ENCODE results near the gene MYO9B.
"Not testable (repeated sequence)": the region's sequence is repeated elsewhere in the genome, so short reads cannot be mapped to it uniquely, and the experiment has no call there.

Gene MYO9B

DNA sequence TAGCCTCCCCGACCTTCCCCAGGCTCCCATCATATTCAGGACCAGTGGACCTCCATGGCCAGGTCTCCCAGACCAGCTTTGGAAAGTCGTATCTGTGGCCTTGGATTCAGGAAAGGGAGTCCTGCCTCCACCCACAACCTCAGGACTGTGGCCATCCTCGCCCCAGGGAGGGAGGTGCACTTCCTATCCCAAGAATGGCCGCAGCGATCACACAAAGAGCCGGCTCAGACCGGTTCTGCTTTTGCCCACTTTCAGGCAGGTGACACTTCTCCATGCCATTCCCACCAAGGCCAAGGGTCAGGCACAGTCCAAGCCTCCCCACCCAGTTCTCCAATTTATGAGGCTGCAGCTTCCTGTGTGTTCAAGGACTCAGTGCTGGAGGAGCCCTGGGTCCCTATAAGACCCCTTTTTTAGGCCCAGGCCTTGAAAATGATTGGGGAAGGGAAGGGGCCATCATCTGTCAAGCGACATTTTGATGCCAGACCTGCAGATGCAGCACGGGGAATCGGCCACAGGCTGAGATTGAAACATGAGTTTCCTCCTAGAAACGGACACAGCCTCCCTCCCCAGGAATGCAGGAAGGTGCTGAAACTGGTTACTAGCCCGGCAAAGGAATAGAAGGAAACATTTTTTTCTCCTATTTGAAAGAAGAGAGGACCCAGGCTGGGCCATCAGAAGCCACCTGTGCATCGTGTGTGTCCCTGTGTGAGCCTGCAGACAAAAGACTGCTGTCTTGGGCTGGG is 74.0 kb downstream of the MYO9B start:
- DNase-seq (ENCODE audit: low spot score), result no peak

DNA sequence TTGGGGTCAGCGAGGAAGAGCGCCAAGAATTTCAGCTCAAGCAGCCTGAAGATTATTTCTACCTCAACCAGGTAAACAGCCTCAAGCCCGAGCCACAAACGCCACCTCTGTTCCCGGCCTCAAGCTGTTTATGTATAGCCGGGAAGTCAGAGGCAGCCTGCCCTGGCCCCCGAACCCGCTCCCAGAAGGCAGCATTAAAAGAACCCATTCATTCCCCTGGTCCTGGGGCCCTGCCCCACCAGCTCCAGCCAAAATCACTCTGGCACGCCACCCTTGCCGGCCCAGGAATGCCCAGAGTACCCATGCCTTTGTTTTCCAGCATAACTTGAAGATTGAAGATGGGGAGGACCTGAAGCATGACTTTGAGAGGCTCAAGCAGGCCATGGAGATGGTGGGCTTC is 78.4 kb downstream of the MYO9B start:
- no peak for DNase-seq (ENCODE audit: low spot score)

DNA sequence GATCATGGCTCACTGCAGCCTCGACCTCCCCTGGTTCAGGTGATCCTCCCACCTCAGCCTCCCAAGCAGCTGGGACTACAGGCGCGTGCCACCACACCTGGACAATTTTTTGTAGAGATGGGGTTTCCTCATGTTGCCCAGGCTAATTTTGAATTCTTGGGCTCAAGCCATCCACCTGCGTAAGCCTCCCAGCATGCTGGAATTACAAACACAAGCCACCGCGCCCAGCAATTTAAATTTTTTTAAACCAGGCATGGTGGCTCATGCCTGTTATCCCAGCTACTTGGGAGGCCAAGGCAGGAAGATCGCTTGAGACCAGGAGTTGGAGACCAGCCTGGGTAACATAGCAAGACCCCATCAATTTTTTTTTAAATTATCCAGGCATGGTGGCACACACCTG is 79.7 kb downstream of the MYO9B start:
- no peak for DNase-seq (ENCODE audit: low spot score)

DNA sequence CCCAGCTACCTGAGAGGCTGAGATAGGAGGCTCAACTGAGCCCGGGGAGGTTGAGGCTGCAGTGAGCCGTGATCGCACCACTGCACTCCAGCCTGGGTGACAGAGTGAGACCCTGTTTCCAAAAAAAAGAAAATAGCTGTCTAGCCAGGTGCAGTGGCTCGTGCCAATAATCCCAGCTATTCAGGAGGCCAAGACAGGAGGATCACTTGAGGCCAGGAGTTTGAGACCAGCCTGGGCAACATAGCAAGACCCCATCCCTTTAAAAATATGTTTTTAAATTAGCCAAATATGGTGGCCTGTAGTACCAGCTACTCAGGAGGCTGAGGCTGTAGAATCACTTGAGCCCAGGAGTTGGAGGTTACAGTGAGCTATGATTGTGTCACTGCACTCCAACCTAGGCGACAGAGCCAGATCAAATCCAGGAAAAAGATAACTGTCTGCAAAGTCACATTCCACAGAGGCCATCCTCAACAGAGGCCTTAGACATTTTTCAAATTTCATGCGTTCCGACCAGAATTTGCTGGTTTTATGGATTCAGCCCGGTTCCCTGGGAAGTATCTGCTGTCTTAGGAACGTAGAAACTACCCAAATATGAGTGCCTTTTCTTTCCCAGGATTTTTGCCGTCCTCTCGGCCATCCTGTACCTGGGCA is 80.8 kb downstream of the MYO9B start:
- DNase-seq (ENCODE audit: low spot score), result no peak

DNA sequence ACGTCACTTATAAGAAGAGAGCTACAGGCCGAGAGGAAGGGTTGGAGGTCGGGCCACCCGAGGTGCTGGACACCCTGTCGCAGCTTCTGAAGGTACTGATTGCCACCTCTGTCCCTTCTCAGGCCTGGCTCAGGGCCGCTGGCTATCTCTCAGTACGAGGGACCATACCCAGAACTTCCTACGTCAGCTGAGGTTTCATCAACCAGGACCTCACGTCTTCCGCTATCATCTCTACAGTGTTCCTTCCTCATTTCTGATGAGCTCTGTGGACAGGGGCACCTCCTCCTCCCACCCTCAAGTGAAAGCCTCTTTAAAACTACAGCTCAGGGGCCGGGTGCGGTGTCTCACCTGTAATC is 81.3 kb downstream of the MYO9B start:
- DNase-seq (ENCODE audit: low spot score), result no peak

DNA sequence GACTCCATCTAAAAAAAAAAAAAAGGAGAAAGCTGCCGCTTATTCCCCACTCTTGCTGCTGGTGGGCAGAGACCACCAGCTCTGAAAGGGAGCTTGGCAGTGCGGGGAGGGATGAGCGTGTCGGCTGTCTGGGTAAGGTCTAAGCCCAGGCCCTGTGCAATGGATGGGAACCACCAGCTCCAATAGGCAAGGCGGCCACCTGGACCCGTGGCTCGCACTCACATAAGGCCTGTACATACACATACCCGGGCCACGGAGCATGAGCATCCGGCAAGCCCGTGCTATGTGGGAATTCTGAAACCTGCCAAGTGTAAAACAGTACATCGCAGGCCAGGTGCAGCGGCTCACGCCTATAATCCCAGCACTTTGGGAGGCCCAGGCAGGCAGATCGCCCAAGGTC is 83.0 kb downstream of the MYO9B start:
- DNase-seq (ENCODE audit: low spot score), result no peak

DNA sequence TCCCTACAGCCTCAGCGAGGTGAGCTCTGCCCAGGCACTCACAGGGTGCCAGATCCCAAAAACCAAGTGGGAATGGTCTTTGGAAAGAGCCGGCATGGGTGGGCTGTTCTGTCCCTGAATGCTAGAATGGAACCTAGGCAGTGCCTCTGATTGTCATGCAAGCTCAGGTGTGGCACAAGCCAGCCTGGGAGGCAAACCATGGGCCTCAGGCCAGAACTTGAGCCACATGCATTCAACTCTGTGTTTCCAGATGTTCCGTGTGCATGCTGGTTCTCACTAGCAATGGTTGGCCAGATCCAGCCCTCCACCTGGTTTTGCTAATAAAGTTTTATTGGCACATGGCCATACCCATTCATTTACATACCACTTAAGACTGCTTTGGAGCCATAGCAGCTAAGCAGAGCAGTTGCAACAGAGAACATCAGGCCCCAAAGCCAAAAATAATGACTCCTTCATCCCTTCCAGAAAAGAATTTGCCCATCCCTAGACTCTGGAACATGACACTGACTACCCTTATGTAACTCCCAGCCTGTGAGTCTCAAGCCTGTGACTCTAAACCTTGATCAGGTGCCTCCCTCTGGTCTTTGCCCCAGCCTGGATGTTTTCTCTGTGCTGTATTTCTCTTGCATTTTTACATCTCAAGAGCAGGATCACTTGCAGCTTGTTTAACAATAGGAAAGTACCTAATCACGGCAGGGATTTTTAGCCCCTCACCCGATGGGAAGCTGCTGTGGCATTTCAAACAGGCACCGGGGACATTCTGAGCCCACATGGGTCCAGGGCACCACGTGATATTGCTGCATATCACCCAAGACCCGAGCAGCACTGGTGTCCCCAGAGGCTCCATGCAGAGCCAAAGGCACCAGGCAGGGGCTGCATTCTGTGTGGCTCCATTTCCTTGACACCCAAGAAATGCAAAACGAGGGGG is 84.2 kb downstream of the MYO9B start:
- no peak for DNase-seq (ENCODE audit: low spot score)

DNA sequence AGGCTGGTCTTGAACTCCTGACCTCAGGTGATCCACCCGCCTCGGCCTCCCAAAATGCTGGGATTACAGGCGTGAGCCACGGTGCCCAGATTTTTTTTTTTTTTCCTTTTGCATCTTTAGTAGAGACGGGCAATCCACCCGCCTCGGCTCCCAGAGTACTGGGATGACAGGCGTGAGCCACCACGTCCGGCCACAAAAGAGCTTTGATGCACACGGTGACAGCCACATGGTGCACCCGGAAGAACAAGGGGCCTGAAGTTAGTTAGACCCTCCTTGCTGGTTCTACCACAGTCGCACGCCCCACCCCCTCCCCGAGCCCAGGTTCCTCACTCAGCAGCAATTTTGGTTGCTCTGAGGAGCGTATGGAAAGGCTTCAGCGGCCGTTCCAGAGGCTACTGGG is 85.3 kb downstream of the MYO9B start:
- no peak for DNase-seq (ENCODE audit: low spot score)

DNA sequence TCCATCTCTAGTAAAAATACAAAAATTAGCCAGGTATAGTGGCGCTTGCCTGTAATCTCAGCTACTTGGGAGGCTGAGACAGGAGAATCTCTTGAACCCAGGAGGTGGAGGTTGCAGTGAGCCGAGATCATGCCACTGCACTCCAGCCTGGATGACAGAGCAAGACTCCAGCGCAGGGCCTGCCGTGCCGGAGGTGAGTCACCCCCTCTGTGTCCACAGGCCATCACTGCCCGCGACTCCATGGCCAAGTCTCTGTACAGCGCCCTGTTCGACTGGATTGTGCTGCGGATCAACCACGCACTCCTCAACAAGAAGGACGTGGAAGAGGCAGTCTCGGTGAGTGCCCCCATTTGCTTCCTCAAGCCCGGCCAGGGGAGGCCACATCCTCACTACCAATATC is 86.6 kb downstream of the MYO9B start:
- DNase-seq (ENCODE audit: low spot score), result not testable (repeated sequence)

DNA sequence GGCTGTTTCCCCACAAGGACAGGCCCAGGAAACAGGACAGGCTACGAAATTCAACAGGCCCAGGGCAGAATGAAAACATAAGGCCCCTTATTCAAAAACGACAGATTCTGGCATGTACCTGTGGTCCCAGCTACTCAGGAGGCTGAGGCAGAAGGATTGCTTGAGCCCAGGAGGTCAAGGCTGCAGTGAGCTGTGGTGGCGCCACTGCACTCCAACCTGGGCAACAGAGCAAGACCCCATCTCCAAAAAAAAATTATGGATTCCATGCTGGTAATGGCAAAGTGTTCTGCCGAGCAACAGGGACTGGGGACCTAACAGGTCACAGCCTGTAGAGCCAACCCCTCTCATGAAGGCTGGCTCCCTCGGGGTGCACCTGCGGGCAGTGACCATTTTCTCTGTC is 87.0 kb downstream of the MYO9B start:
- no peak for DNase-seq (ENCODE audit: low spot score)

DNA sequence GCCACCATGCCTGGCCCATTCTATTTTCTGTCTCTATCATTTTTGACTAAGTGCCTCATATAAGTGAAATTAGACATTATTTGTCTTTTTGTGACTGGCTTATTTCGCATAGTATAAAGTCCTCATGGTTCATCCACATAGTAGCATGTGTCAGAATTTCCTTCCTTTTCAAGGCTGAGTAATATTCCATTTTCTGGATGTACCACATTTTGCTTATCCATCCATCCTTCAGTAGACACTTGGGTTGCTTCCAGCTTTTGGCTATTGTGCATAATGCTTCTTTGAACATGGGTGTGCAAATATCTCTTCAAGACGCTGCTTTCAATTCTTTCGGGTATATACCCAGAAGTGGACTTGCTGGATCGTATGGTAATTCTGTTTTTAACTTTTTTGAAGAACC is 88.1 kb downstream of the MYO9B start:
- DNase-seq (ENCODE audit: low spot score), result no peak

DNA sequence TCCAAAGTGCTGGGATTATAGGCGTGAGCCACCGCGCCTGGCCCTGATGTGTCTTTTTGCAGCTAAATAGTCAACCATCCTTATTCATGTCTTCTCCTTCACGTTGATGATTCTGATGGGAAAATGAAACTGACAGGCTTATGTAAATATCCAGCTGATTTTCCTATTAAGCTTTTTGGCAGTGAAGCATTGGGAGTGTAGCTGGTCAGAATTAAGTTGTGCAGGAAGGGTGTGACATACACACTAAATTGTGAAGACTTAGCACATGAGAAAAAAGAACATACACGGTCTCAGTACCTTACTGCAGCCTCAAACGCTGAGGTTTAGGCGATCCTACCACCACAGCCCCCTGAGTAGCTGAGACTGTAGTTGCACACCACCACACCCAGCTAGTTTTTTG is 89.1 kb downstream of the MYO9B start:
- no peak for DNase-seq (ENCODE audit: low spot score)

DNA sequence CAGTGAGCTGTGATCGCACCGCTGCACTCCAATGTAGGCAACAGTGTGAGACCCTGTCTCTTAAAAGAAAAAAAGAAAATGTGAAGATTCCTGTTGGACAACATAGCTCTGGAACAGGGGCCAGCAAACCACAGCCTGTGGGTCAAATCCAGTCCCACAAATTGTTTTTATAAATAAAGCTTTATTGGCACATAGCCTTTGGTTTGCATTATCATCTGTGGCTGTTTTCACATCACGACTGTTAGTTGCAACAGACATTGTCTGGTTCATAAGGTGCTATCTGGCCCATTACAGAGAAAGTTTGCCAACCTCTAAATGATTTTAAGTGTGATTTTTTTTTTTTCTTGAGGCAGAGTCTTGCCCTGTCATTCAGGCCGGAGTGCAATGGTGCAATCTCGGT is 90.1 kb downstream of the MYO9B start:
- DNase-seq (ENCODE audit: low spot score), result no peak

DNA sequence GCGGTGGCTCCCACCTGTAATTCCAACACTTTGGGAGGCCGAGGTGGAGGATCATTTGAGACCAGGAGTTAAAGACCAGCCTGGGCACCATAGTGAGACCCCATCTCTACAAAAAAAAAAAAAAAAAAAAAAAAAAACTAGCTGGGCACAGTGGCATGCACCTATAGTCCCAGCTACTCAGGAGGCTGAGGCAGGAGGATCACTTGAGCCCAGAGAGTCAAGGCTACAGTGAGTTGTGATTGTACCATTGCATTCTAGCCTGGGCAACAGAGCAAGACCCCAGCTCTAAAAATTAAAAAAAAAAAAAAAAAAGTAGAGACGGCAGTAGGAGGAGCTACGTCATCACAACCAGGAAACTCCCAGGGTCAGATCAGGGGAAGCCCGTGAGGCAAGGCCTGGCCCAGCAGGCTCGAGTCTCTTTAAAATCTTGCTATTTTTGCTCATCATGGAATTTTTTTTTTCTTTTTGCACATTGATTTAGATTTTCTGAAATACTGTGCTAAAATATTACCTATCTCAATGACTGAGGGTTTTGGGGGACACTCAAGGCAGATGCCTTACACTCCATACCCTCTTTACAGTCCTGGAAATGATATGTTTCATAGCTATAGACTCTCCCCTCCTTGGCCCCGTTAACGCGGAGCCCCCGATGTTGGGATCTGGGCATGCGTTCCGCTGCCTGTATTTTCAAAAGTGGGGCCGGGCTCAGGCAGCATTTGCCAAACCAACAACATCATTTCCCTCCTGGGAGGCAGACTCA is 95.1 kb downstream of the MYO9B start:
- DNase-seq (ENCODE audit: low spot score), result no peak

DNA sequence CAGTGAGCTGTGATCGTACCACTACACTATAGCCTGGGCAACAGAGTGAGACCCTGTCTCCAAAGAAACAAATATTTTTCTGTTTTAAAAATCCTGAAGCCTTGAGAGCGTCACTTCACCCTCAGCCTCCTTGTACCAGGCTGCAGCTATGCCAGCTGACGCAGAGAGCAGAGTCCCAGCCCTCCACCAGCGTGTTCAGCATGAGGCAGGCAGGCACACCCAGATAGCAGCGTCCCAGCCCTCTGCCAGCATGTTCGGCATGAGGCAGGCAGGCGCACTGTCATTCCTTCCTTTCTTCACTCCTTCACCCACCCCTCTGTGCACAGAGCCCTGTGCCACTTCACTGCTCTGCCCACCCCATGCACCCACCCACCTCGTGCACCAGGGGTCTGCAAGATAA is 96.3 kb downstream of the MYO9B start:
- DNase-seq (ENCODE audit: low spot score), result no peak

DNA sequence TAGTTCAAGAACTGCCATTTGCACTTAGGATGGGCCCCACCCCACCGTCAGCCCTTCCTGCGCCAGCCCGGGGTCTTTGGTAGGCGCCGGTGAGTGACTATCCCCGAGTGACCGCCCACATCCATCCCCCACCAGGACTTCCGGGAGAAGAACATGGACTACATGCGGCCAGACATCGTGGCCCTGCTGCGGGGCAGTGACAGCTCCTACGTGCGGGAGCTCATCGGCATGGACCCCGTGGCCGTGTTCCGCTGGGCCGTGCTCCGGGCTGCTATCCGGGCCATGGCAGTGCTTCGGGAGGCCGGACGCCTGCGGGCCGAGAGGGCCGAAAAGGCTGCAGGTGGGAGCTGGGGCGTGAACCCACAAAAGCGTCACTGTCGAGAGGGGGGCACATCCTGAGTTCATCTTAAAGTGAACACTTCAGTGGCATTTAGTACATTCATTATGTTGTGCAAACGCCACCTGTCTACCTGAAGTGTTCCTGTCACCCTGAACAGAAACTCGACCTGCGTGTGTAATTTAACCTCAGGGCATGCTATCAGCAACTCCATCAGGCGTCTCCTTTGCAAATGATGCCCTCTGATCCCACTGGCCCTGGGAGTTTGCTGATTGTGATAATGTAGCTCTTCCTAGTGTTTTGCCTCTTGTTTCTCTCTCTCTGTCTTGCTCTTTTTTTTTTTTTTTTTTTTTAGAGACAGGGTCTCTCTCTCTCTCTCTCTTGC is 97.2 kb downstream of the MYO9B start:
- DNase-seq (ENCODE audit: low spot score), result no peak

DNA sequence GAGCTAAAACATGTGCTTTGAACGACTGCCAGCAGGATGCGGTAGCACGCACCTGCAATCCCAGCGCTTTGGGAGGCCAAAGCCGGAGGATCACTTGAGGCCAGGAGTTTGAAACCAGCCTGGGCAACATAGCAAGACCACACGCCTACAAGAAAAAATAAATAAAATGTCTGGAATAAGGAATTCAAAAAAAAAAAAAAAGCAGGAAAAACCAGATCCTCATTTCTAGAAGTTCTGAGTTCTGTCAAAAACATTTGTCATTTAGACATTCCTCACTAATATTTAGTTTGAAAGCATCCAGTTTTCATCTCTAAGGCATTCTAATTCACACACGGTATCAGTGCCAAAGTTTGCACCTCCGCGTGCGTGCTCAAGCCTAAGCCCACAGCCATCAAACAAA is 102.7 kb downstream of the MYO9B start:
- no peak for DNase-seq (ENCODE audit: low spot score)

DNA sequence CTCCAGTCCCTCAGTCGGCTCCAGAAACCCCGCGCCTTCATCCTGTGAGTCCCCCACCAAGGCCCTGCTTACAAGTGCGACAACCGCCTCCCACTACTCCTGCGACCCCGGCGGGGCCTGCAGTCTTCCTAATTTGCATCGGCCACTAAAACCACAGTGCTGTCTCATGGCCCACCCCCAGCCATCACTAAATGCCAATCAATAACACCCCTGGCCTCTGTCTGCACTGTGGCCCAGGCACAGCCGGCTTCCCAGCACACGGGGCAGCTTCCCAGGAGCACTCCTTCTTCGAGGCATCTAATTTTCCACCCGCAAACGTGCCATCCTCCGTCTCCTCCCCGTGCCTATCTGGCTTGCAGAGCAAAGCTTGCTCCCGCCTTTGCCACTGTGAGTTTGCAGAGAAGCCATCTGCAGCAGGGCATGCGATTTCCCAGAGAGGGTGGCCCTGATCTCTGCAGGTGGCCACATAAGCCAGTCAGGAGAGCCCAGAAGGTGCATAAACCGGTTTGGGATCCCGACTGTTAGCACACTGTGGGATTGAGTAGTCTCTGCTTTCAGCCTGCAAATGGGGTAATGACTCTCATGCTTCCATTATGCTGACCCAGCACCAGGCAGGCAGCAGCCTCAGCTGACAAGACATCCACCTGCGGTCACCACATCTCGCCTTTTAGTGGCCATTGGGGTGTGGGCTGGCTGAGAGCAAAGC is 105.6 kb downstream of the MYO9B start:
- DNase-seq (ENCODE audit: low spot score), result no peak

DNA sequence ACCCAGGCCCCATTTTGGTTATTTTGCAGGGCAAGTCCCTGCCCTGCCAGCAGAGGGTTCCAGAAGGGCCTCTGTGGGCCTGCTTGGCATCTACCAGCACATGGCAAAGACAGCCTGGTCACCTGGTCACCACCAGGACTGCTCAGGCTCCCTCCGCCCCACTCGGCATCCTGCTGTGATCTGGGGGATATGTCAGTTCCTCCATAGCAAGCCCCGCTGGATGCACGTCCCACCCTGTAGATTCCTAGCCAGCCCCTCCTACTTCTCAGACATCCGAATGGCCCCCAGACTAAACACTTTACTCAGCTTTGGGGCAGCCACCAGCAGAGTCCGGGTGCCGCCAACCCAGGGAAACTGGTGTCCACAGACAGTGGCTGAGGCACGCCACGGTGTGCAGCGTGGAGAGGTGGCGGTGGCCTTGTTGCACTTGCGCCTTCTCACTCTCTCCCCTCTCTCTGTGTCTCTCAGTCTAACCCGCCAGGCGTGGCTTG is 107.7 kb downstream of the MYO9B start:
- peak; percentile 15 for DNase-seq (ENCODE audit: low spot score)

DNA sequence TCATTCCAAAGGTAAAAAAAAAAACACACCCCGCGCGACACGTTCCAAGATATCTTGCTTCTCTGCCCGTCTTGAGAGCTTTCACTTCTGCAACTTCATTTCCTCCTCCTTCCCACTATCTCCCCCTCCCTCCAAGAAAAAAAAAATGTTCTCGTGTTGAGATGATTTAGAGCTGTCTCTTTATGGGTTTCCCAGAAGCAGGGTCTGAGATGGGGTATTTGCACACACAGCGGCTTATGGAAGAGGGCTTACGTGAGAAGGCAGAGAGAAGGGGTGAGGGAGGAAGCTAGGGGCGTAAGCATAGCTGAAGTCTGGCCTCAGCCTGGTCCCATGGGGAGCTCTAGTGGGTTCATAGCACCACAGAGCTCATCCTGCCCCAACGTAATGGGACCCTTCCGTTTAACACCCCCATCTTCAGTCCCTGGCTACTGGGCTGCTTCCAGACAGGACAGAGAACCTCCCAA is 108.3 kb downstream of the MYO9B start:
- DNase-seq (ENCODE audit: low spot score), result peak; percentile 24

DNA sequence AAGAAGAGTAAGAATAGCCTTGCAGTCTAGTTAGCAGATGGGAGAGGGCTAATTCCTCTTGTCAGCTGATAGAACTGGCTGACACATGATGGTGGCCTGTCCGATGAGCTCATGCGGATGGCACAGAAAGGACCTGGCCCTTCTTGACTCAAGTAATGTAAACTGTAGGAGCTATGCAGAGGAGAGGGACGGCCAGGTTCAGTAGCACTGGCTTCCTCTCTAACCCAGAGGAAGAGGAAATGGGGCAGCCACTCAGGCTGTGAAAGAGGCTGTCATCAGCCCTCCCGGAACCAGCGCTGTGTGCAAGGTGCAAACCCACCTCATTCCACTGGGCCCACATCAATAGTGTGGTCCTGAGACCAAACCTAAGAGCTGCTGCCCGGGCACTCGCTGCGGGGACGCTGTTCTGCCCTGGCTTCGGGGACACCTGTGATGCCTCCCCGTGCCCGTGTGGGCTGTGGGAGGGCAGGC is 108.8 kb downstream of the MYO9B start:
- peak; percentile 68 for DNase-seq (ENCODE audit: low spot score)
